Measurements from ENCODE around the gene RAD51B.

The RAD51B gene

GRCh38 chr14:68599896-68600610 is 780.5 kb downstream of the RAD51B start:
- TF ChIP-seq, protein P1, sequence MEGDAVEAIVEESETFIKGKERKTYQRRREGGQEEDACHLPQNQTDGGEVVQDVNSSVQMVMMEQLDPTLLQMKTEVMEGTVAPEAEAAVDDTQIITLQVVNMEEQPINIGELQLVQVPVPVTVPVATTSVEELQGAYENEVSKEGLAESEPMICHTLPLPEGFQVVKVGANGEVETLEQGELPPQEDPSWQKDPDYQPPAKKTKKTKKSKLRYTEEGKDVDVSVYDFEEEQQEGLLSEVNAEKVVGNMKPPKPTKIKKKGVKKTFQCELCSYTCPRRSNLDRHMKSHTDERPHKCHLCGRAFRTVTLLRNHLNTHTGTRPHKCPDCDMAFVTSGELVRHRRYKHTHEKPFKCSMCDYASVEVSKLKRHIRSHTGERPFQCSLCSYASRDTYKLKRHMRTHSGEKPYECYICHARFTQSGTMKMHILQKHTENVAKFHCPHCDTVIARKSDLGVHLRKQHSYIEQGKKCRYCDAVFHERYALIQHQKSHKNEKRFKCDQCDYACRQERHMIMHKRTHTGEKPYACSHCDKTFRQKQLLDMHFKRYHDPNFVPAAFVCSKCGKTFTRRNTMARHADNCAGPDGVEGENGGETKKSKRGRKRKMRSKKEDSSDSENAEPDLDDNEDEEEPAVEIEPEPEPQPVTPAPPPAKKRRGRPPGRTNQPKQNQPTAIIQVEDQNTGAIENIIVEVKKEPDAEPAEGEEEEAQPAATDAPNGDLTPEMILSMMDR (IDR thresholded peaks at IDR 0.05; ENCODE audit: low read depth, low read length) = no peak
- H3K4me3 ChIP-seq (ENCODE audit: low read depth, low read length) = no peak overlapping the region

- H3K4me3 ChIP-seq (ENCODE audit: low read depth, low read length) = no peak overlapping the region
- TF ChIP-seq, protein P1 (IDR thresholded peaks at IDR 0.05; ENCODE audit: low read depth, low read length) = no peak
These were observed 782.9 kb downstream of the RAD51B start for GRCh38 chr14:68602507-68602906.

GRCh38 chr14:68603533-68604360 is 784.2 kb downstream of the RAD51B start:
- no peak overlapping the region for H3K4me3 ChIP-seq (ENCODE audit: low read depth, low read length)
- TF ChIP-seq, protein P1 (IDR thresholded peaks at IDR 0.05; ENCODE audit: low read depth, low read length) = no peak

DNA sequence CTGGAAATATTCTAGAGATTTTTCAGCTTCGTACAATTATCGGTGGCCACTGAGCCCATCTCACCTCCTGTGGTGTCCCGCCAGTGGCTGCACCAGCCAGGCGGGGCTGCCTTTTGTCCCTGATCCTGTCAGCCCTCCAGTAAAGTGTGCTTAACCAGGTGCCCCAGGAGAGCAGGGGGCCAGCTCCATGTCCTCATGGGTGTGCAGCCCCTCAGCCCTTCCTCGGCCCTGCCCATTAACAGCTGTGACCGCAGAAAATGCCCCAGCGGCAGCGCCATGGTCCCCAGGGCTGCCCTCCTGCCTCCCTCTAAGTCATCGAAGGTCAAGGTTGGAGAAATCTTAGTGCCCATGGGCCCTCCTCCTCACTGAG is 784.8 kb downstream of the RAD51B start:
- H3K4me3 ChIP-seq (ENCODE audit: low read depth, low read length) = no peak overlapping the region
- TF ChIP-seq, protein P1 (IDR thresholded peaks at IDR 0.05; ENCODE audit: low read depth, low read length) = no peak

- no peak overlapping the region for H3K4me3 ChIP-seq (ENCODE audit: low read depth, low read length)
- TF ChIP-seq, protein P1 (IDR thresholded peaks at IDR 0.05; ENCODE audit: low read depth, low read length) = no peak
These were observed 785.2 kb downstream of the RAD51B start for GRCh38 chr14:68604822-68605221.

GRCh38 chr14:68606176-68606575 is 786.6 kb downstream of the RAD51B start:
- H3K4me3 ChIP-seq (ENCODE audit: low read depth, low read length) = no peak overlapping the region
- TF ChIP-seq, protein P1 (IDR thresholded peaks at IDR 0.05; ENCODE audit: low read depth, low read length) = no peak

DNA sequence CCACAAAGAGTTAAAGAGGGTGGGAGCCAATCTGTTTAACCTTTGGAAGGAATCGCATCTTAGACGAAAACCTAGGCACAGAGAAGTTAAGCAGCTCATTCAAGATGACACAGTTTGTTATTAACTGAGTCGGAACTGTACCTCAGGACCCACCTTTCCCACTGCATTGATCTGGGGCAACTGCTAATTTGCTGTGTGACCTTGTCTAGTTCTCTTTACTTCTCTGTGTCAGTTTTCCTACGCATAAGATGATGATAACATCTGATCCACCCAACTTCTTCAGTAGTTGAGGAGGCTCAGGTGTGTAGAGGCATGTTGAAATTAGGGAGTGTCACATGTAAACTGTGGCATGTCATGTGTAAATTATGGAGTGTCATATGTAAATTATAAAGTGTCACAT is 787.1 kb downstream of the RAD51B start:
- TF ChIP-seq, protein P1 (IDR thresholded peaks at IDR 0.05; ENCODE audit: low read depth, low read length) = no peak
- no peak overlapping the region for H3K4me3 ChIP-seq (ENCODE audit: low read depth, low read length)
